ENCODE measurements around the gene UBR7.

GRCh38 chr14:93200553-93200952 lies 6.5 kb upstream of the UBR7 start:
- no peak for TF ChIP-seq CTCF (conservative IDR thresholded peaks at IDR 0.05)
- TF ChIP-seq ZFX (IDR thresholded peaks at IDR 0.05): no peak
